ENCODE data around the gene CACNG4.

The CACNG4 gene

GRCh38 chr17:67056746-67057490 lies 92.4 kb downstream of the CACNG4 start:
- H3K4me1 ChIP-seq (ENCODE audit: control insufficient read depth in 1 of 2, insufficient read depth in 1 of 2, low read depth in 1 of 2, low read length in 1 of 2), result no peaks in the 10 kb centered on the region
- H3K36me3 ChIP-seq, result no peaks in the 10 kb centered on the region
- H3K27me3 ChIP-seq, result no peaks in the 10 kb centered on the region
- H3K27ac ChIP-seq, result no peak overlapping the region
- no peaks in the 10 kb centered on the region for H3K9me3 ChIP-seq
- no peak for TF ChIP-seq CTCF (IDR thresholded peaks at IDR 0.05)
- no peak overlapping the region for H3K4me3 ChIP-seq (ENCODE audit: low read depth in 1 of 2, low read length in 1 of 2)

GRCh38 chr17:67058036-67058435 lies 93.5 kb downstream of the CACNG4 start:
- Histone ChIP-seq H3K36me3 (no peaks in the 10 kb centered on the region), H3K27me3 (no peaks in the 10 kb centered on the region), H3K4me1 (ENCODE audit: control insufficient read depth in 1 of 2, insufficient read depth in 1 of 2, low read depth in 1 of 2, low read length in 1 of 2) (no peaks in the 10 kb centered on the region), H3K4me3 (ENCODE audit: low read depth in 1 of 2, low read length in 1 of 2) (no peak overlapping the region), H3K9me3 (no peaks in the 10 kb centered on the region), H3K27ac (no peak overlapping the region)
- TF ChIP-seq CTCF (IDR thresholded peaks at IDR 0.05), result no peak

- Histone ChIP-seq H3K36me3 (no peaks in the 10 kb centered on the region), H3K9me3 (no peaks in the 10 kb centered on the region)
- no peak for TF ChIP-seq CTCF (IDR thresholded peaks at IDR 0.05)
Measured at GRCh38 chr17:67059372-67059771, 94.9 kb downstream of the CACNG4 start.

GRCh38 chr17:67063141-67063540 lies 98.6 kb downstream of the CACNG4 start:
- Histone ChIP-seq H3K27me3 (no peaks in the 10 kb centered on the region), H3K9me3 (no peaks in the 10 kb centered on the region), H3K36me3 (no peaks in the 10 kb centered on the region), H3K4me1 (ENCODE audit: control insufficient read depth in 1 of 2, insufficient read depth in 1 of 2, low read depth in 1 of 2, low read length in 1 of 2) (no peaks in the 10 kb centered on the region), H3K27ac (no peak overlapping the region), H3K4me3 (ENCODE audit: low read depth in 1 of 2, low read length in 1 of 2) (no peak overlapping the region)
- no peak for TF ChIP-seq CTCF (IDR thresholded peaks at IDR 0.05)

More at GRCh38 chr17:67059372-67059771, 94.9 kb downstream of the CACNG4 start:
- no peaks in the 10 kb centered on the region for H3K4me1 ChIP-seq (ENCODE audit: control insufficient read depth in 1 of 2, insufficient read depth in 1 of 2, low read depth in 1 of 2, low read length in 1 of 2)
- no peak overlapping the region for H3K27ac ChIP-seq
- no peak overlapping the region for H3K4me3 ChIP-seq (ENCODE audit: low read depth in 1 of 2, low read length in 1 of 2)
- no peaks in the 10 kb centered on the region for H3K27me3 ChIP-seq

GRCh38 chr17:67066717-67067116 lies 102.2 kb downstream of the CACNG4 start:
- no peak for TF ChIP-seq CTCF (IDR thresholded peaks at IDR 0.05)
- H3K27ac ChIP-seq, result no peak overlapping the region
- no peak overlapping the region for H3K4me3 ChIP-seq (ENCODE audit: low read depth in 1 of 2, low read length in 1 of 2)
- H3K27me3 ChIP-seq, result no peaks in the 10 kb centered on the region
- no peaks in the 10 kb centered on the region for H3K9me3 ChIP-seq
- H3K4me1 ChIP-seq (ENCODE audit: control insufficient read depth in 1 of 2, insufficient read depth in 1 of 2, low read depth in 1 of 2, low read length in 1 of 2), result no peaks in the 10 kb centered on the region
- H3K36me3 ChIP-seq, result no peaks in the 10 kb centered on the region
